ENCODE measurements around the gene KCNIP2. TPM values are rescaled to one million over a fixed set of nuclear protein-coding genes. Genes with fewer than 3 reads are reported as not detected.

KCNIP2 gene
- total and polyA plus RNA-seq, 2 donors (not counting 3 experiments of a cell fraction or from before 2014, with no cell fraction given) = 0.36 to 2.2 TPM

DNA sequence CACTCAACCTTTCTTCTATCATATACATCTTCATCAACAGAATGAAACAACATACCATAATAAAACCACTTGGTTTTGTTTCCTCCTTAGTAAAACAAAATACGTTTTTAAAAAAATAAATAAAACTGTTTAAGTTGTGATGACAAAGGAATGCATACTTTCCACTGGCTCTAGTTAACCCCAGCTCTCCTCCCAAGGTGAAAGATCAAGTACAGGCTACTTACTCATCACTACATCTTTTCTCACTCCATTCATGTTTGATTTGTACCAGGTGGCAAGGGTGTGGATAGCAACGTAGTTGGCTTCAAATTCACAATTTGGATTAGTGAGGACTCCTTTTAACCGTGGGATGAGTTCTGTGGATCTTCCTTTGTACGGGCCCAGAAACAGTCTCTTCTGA is 40.1 kb downstream of the KCNIP2 start:
- H4K20me1 ChIP-seq (replicated peaks; ENCODE audit: control insufficient read depth, extremely low read depth, insufficient read depth, low read length) = no peaks in the 10 kb centered on the region
- TF ChIP-seq POLR2AphosphoS5 (IDR thresholded peaks at IDR 0.05; ENCODE audit: insufficient read depth, low read depth, low read length) (no peak), EZH2 (IDR thresholded peaks at IDR 0.05; ENCODE audit: borderline replicate concordance, low read depth, low read length, severe bottlenecking) (no peak), FOS (IDR thresholded peaks at IDR 0.05; ENCODE audit: borderline replicate concordance, insufficient read depth, low read length) (no peak), GATA2 (IDR thresholded peaks at IDR 0.05; ENCODE audit: insufficient read depth, insufficient read length, low read depth, low read length) (no peak), POLR2A (IDR thresholded peaks at IDR 0.05; ENCODE audit: low read depth, low read length) (no peak)
- TF ChIP-seq, protein P1, sequence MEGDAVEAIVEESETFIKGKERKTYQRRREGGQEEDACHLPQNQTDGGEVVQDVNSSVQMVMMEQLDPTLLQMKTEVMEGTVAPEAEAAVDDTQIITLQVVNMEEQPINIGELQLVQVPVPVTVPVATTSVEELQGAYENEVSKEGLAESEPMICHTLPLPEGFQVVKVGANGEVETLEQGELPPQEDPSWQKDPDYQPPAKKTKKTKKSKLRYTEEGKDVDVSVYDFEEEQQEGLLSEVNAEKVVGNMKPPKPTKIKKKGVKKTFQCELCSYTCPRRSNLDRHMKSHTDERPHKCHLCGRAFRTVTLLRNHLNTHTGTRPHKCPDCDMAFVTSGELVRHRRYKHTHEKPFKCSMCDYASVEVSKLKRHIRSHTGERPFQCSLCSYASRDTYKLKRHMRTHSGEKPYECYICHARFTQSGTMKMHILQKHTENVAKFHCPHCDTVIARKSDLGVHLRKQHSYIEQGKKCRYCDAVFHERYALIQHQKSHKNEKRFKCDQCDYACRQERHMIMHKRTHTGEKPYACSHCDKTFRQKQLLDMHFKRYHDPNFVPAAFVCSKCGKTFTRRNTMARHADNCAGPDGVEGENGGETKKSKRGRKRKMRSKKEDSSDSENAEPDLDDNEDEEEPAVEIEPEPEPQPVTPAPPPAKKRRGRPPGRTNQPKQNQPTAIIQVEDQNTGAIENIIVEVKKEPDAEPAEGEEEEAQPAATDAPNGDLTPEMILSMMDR (IDR thresholded peaks at IDR 0.05; ENCODE audit: extremely low read depth in 1 of 2, insufficient read depth in 1 of 2, low read depth in 1 of 2, low read length in 2 of 2) = no peak
- DNase-seq (ENCODE audit: low read depth, low spot score) (no peak), FAIRE-seq (no peak)
- dilution Hi-C loops (cut with MboI; ENCODE audit: extremely low pct_ligation_motif_present, low sequenced_read_pairs) = no loop called here
- H3K9me3 ChIP-seq (replicated peaks; ENCODE audit: control insufficient read depth, insufficient read depth, low read length) = no peaks in the 10 kb centered on the region
- H3K4me1 ChIP-seq (ENCODE audit: control insufficient read depth, extremely low read depth, insufficient read depth, low read length) = no peaks in the 10 kb centered on the region
- H3K27me3 ChIP-seq (ENCODE audit: control insufficient read depth in 2 of 2, insufficient read depth in 2 of 2, low read length in 2 of 2) = no peaks in the 10 kb centered on the region
- peaks cover 45% of the 10 kb centered on the region for H3K79me2 ChIP-seq (ENCODE audit: control insufficient read depth, insufficient read depth, low read length)
- no TSS peak for BruUV-seq (replicated peaks)
- ChIA-PET POLR2A (interaction anchor here (0.7 kb wide), 1 partner anchor 11 kb away, joined by 5 read pairs; no protein-coding TSS in a partner anchor), CTCF (interaction anchor here (1.2 kb wide), 1 partner anchor 9 kb away, joined by 3 read pairs; no protein-coding TSS in a partner anchor)
- H2AFZ ChIP-seq (ENCODE audit: low read depth, low read length) = no peak overlapping the region
- no peak overlapping the region for H3K27ac ChIP-seq (ENCODE audit: insufficient read depth, low read depth, low read length)
- no peak overlapping the region for H3K4me2 ChIP-seq (ENCODE audit: insufficient read depth, low read length)
- peaks cover 29 to 33% of the 10 kb centered on the region in 2 experiments for H3K36me3 ChIP-seq (ENCODE audit: control insufficient read depth in 2 of 2, extremely low read depth in 1 of 2, insufficient read depth in 2 of 2, low read length in 2 of 2)
- peaks cover 2% of the 10 kb centered on the region for H3K9me1 ChIP-seq (replicated peaks; ENCODE audit: control insufficient read depth, extremely low read depth, insufficient read depth, low read length)
- no peak overlapping the region for H3K9ac ChIP-seq (replicated peaks; ENCODE audit: extremely low read depth, insufficient read depth, low read length)
- no peak overlapping the region for H3K4me3 ChIP-seq (replicated peaks in 1 of 3; ENCODE audit: insufficient read depth in 1 of 3, low read depth in 1 of 3, low read length in 3 of 3)
- intact Hi-C loops (cut with micrococcal nuclease) = no loop called here

Measured in endothelial cell of umbilical vein (primary cell).